ENCODE data around the gene ADAD2.

The ADAD2 gene

GRCh38 chr16:84177741-84178073 lies 13.2 kb upstream of the ADAD2 start:
- DNase-seq = no peak

DNA sequence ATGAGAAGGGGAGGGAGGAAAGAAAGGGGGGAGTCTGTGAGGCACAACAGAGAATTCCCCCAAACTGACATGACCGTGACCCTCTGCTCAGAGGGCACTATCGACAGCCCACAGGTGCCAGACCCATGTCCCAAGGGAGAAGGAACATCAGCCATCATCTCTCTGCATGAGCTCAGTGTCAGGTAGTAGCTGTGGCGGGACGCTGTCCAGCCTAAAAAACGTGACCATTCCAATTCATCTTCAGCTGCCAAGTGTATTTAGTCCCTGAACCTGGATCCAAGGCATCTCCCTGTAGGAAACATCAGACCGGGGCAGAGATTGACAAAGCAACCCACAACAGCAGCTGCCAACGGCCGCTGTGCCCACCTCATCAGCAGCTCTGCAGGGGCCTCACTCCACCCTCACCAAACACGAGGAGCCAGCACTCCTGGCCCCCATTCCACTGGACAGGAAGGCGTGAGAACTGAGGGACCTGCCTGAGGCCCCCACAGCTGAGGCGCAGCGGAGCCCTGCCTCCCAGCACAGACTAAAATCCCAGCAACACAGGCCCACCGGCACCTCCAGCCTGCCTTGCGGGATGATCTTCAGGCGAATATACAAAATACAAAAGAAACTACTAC lies 12.7 kb upstream of the ADAD2 start:
- no peak for DNase-seq

DNA sequence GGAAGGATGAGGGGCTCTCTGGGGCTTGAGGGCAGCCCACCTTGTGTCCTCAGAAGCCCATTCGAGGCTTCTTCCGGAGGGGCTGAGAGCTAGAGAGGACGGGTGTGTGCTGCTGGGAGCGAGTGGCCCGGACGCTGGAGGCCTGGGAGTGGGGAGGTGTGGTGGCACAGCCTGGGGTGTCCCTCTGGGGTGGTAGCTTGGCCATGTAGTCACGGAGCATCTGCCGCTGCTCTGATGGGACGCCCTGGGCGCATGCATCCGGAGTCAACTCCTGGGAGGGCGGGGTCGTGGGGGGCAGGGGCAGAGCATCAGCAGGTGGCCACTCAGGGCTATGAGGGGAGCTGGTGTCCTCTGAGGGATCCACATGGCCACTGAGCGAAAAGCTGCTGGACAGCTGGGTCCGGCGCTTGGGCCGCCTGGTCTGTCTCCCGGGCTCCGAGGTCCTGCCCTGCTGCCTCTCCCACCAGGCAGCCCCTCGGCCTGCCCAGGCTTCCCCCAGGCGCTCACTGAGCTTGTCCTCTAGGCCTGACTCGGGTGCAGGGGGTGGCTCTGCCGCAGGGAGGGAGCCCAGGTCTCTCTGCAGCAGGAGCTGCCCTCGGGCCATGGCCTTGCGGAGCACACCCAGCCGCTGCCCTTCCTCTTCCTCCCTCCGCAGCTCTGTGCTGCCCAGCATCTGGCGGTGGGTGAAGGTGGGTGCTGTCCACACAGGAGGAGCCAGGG lies 11.9 kb upstream of the ADAD2 start:
- DNase-seq = no peak

DNA sequence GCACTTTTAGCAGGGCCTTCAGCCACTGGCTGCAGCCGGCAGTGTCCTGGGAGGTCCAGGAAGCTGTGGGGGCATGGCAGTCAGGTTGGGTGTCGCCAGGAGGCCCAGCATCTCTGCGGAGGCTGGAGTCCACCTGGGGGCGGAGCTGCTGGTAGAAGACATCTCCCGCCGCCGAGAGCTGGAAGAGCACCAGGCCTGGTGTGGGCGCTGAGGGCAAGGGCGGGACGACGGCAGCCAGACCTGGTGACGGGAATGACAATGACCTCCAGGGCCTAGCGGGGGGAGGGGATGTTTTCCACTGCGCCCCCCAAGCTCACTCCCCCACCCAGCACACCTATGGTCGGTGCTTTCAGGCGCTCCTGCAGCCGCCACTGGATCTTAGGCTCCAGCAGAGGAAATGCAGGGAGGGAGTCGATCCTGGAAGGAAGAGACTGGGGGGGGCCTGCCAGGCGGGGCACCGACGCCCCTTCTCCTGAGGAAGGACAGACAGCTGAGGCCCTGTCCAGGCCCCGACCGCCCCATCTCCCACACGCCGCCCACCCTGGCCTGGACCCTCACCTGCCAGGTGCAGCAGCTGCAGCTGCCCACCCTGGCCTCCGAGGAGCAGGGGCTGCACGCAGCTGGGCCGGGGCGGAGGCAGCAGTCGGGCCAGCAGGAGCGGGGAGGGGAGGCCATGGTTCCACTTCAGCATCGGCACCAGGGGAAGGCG lies 11.2 kb upstream of the ADAD2 start:
- DNase-seq = no peak

DNA sequence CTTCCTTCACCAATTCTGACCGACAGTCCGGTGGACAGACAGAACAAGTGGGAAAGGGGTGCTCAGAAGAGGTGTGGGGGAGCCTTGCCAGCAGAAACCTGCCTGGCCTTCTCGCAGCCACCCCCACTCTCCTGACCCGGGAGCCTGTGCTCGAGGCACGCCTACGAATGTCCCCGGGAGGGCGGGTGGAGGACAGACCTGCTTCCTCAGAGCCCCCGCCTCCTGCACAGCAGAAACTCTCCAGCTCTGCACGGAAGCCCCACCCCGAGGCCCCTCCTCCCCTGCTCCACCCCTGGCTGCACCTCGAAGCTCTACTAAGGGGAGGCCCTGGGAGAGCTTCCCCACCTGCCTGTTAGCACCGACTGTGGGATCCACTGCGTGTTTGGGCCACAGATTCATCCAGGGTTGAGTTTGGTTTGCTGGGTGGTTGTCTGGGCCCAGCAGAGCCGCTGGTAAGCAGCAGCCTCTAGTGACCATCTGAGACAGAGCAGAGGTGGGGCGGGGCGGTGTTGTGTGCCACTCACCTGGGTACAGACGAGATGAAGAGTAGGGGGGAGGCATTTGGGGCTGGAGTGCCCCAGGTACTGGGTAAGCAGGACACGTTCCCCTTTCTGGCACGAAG lies 10.3 kb upstream of the ADAD2 start:
- no peak for DNase-seq

GRCh38 chr16:84181144-84181915 lies 9.6 kb upstream of the ADAD2 start:
- no peak for DNase-seq

DNA sequence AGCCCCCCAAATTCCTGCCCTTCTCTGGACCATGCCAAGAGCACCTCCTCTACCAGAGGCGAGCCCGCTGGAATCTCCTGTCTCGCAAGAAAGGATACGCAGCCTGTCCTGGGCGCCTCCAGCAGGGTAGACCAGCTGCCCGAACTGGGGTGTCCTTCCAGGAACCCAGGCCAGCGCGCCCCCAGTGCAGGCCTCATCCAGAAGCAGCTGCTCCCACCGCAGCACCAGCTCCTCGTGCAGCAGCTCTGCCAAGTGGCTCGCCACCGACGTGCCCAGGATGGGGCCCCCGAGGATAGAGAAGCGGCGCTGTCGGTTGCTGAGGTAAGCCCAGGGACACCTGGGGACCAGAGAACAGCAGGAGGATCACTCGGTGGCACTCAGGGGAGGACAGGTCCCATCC lies 8.9 kb upstream of the ADAD2 start:
- DNase-seq = no peak

DNA sequence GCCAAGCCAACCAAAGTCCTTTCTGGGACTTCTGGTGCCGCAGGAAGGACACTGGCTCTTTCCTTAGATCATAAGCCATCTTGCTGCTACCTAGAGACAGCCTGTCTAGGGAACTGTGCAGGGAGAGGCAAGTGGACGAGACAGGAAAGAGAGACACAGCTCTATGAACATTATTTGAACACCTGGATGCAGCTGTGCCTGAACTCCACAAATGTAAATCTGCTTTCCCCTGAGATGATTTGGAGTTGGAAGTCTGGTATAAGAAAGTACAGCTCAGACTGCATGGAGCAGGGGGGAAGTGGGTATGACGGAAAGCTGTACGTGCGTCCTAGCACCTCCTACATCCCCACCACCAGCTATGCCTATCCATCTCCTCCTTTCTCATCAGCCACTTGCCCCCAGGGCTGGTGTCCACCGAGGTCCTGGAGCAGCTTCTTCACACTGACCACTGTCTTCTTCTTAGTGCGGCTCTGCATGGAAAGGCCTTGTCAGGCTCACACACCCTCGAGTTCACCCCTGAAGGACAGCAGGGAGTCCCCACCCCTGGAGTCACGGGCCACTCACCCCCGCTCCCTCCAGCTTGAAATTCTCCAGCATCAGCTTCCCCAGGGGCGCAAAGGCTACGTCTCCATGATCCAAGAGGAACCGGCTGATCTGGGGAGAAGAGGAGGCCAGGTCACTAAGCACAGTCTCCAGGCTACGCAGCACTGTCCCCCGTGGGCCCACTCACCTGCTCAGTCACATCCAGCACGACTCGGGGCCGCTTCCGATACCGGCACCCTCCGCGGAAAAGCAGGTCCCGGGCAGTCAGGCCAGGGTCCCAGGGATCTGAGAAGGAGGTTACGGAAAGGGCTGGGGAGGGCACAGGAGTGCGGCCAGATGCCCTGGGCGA lies 8.0 kb upstream of the ADAD2 start:
- no peak for DNase-seq

GRCh38 chr16:84183572-84183875 lies 7.4 kb upstream of the ADAD2 start:
- no peak for DNase-seq

DNA sequence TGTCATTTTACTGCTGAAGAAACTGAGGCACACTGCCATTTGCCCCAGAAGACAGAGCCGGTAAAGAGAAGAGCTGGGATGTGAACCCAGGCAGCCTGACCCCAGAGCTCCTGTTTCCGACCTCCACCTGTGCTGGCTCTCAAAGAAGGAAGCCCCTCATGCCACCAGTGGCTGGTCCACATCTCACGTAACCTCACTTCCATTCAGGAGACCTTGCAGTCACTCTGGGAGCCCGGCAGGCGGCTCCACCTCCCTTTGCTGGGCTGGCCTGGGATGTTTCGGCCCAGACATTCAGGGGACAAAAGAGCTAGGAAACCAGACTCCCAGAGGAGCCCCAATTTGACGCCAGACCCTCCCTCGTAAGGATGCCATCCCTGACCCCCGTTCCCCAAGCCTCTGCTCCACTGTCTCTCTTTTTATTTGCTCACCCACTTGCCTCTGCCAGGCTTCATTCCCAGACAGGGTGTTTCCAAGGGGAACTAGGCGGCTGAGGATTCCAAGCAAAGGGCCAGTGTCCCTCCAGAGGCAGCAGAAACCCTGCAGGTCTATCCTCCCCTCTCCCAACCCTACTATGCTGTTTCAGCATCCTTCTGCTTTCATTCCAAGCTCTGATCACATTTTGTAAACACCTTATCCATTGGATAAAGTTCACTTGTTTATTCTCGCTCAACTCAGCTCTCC lies 6.9 kb upstream of the ADAD2 start:
- DNase-seq = no peak

DNA sequence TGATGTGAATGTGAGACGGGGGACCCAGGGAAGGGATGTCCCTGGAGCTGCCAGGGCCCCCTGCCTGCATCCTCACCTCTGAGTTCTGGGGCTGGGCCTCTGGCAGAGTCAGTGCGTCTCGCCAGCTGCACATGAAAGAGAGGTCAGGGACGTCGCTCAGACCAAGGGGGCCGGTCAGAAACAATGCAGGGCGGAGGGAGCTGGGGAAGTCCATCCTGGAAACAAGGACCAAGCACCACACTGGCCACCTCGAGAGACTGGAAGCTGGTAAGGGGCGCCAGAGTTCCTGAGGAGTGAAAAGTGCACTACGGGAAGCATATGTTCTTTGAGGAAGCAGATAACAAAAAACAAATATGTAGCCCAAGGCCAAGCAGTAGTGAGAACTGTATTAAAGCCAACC lies 6.2 kb upstream of the ADAD2 start:
- DNase-seq = no peak

GRCh38 chr16:84186685-84187437 lies 4.1 kb upstream of the ADAD2 start, which contains the start of gene TAF1C:
TSS of gene TAF1C (minus strand) at chr16:84187057. CDS start at chr16:84184988, 2,069 bp downstream.
- peak; percentile 98 for DNase-seq

- DNase-seq = no peak
These were observed 509 bp downstream of the ADAD2 start for GRCh38 chr16:84191466-84191865.

DNA sequence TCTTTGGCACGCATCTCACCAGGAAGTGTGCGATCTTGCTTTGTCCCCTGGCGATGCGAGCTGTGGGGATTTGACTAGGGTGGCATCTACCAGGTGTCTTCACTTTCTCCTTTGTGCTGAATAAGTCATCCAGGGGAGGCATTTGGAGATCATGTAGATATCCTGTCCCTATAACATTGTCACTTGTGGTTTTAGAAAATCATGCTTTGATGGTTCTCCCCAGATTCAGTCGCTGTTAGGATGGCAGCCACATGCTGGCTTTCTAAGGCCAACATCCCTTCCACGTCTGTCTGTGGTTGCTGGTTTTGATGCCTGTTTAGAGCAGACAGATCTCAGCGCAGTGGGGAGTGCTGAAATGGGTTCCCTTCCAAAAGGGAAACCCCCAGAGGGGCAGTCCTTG lies 2.5 kb downstream of the ADAD2 start:
- no peak for DNase-seq

- no peak for DNase-seq
These were observed 3.1 kb downstream of the ADAD2 start for GRCh38 chr16:84194018-84194417.

- peak; percentile 76 for DNase-seq
These were observed 3.7 kb downstream of the ADAD2 start for GRCh38 chr16:84194470-84195200.

- no peak for DNase-seq
These were observed 4.5 kb downstream of the ADAD2 start for GRCh38 chr16:84195201-84196093.

- no peak for DNase-seq
These were observed 5.1 kb downstream of the ADAD2 start for GRCh38 chr16:84196101-84196500.
